ENCODE data around the gene ALK.

DNA sequence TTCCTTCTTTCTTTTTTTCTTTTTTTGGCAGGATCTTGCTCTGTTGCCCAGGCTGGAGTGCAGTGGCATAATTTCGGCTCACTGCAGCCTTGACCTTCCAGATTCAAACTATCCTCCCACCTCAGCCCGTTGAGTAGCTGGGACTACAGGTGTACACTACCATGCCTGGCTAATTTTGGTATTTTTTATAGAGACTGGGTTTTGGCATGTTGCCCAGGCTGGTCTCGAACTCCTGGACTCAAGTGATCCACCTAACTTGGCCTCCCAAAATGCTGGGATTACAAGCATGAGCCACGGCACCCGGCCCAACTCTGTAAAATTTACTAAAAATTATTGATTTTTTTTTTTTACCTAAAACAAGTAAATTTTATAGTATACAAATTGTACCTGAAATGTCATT, 360.8 kb downstream of the ALK start:
- TF ChIP-seq POLR2A (IDR thresholded peaks at IDR 0.05; ENCODE audit: low read length) (no peak), GATA1 (IDR thresholded peaks at IDR 0.05; ENCODE audit: low read depth, low read length) (no peak)
